CD14-positive monocyte (primary cell): Measurements from ENCODE around the gene SIX3. TPM values are rescaled to one million over a fixed set of nuclear protein-coding genes. Genes with fewer than 3 reads are reported as not detected.

Experiments
- DNase-seq, 3 donors: peaks; one replicate each; pipeline ENCODE4 v3.0.0-alpha.2; 2011 to 2022
- H2AFZ ChIP-seq: 2 replicates; pipeline ENCODE4 v1.6.0; 2012; ENCODE audit warnings: mild to moderate bottlenecking, low read depth, low read length, inconsistent platforms; ENCODE audit not compliant: insufficient read depth, poor library complexity, severe bottlenecking
- H3K27ac ChIP-seq, 2 donors: 1 replicate in 1 of 2; 2 replicates in 1 of 2; pipeline ENCODE4 v1.5.1; 2012 to 2013; ENCODE audit warnings: low read length in 2 of 2, control low read depth in 1 of 2, inconsistent platforms in 1 of 2, low read depth in 1 of 2, mild to moderate bottlenecking in 1 of 2
- H3K27me3 ChIP-seq, 2 donors: one replicate each; pipeline versions ENCODE4 v1.6.0 to v1.6.1; 2011 to 2013; ENCODE audit warnings: low read length in 2 of 2; ENCODE audit not compliant: control insufficient read depth in 2 of 2, insufficient read depth in 2 of 2
- H3K36me3 ChIP-seq, 2 donors: replicated peaks in 1 of 2; 1 replicate in 1 of 2; 2 replicates in 1 of 2; pipeline versions ENCODE4 v1.5.1 to v1.6.1; 2012 to 2013; ENCODE audit warnings: low read length in 2 of 2, control low read depth in 1 of 2, inconsistent platforms in 1 of 2, mild to moderate bottlenecking in 1 of 2; ENCODE audit not compliant: insufficient read depth in 2 of 2, control insufficient read depth in 1 of 2
- H3K4me1 ChIP-seq, 2 donors: 1 replicate in 1 of 2; 2 replicates in 1 of 2; pipeline versions ENCODE4 v1.5.1 to v1.6.1; 2012 to 2013; ENCODE audit warnings: low read length in 2 of 2, control low read depth in 1 of 2, inconsistent platforms in 1 of 2, mild to moderate bottlenecking in 1 of 2, moderate library complexity in 1 of 2; ENCODE audit not compliant: insufficient read depth in 2 of 2, control insufficient read depth in 1 of 2
- H3K4me2 ChIP-seq: replicated peaks from 2 replicates; pipeline ENCODE3; 2012; ENCODE audit warnings: low read length, moderate library complexity, mild to moderate bottlenecking; ENCODE audit not compliant: poor library complexity, severe bottlenecking; ENCODE audit errors: extremely low read depth
- H3K4me3 ChIP-seq, 3 experiments: fragments of 200-600 bp in 1 of 3; sonication (generic) in 1 of 3; replicated peaks in 1 of 3; 1 replicate in 2 of 3; 2 replicates in 1 of 3; pipeline ENCODE4 v1.5.1; 2011 to 2013; ENCODE audit warnings: low read length in 3 of 3, mild to moderate bottlenecking in 3 of 3, control low read depth in 2 of 3, low read depth in 2 of 3, inconsistent platforms in 1 of 3, moderate library complexity in 1 of 3
- H3K79me2 ChIP-seq: 2 replicates; pipeline ENCODE4 v1.6.0; 2012; ENCODE audit warnings: mild to moderate bottlenecking, control low read depth, inconsistent platforms, low read length, moderate library complexity; ENCODE audit not compliant: insufficient read depth
- H3K9ac ChIP-seq: 2 replicates; pipeline ENCODE4 v1.6.0; 2017; ENCODE audit warnings: low read length, mild to moderate bottlenecking; ENCODE audit not compliant: insufficient read depth, poor library complexity, severe bottlenecking
- H3K9me3 ChIP-seq, 2 donors: replicated peaks in 1 of 2; 1 replicate in 1 of 2; 2 replicates in 1 of 2; pipeline versions ENCODE4 v1.5.1 to v1.6.1; 2012 to 2013; ENCODE audit warnings: low read length in 2 of 2, control low read depth in 1 of 2; ENCODE audit not compliant: control insufficient read depth in 1 of 2, insufficient read depth in 1 of 2
- H4K20me1 ChIP-seq: 2 replicates; pipeline ENCODE4 v1.6.0; 2012; ENCODE audit warnings: mild to moderate bottlenecking, low read length, control low read depth, moderate library complexity; ENCODE audit not compliant: insufficient read depth
- H3K27ac Mint-ChIP-seq, 7 donors: one replicate each; pipeline ENCODE4 v1.8.0; 2020; ENCODE audit warnings: mild to moderate bottlenecking in 7 of 7, mixed read lengths in 7 of 7, moderate library complexity in 6 of 7, inconsistent platforms in 2 of 7
- H3K27me3 Mint-ChIP-seq, 3 donors: one replicate each; pipeline ENCODE4 v1.8.0; 2021 to 2022; ENCODE audit warnings: low read depth in 3 of 3, mild to moderate bottlenecking in 3 of 3, mixed read lengths in 3 of 3, moderate library complexity in 3 of 3, inconsistent platforms in 1 of 3
- H3K36me3 Mint-ChIP-seq, 2 donors: one replicate each; pipeline ENCODE4 v1.8.0; 2020; ENCODE audit warnings: mixed read lengths in 2 of 2, inconsistent platforms in 1 of 2, mild to moderate bottlenecking in 1 of 2
- H3K4me1 Mint-ChIP-seq: one replicate; pipeline ENCODE4 v1.8.0; 2020; ENCODE audit warnings: mild to moderate bottlenecking, mixed read lengths
- H3K4me3 Mint-ChIP-seq, 2 donors: one replicate each; pipeline ENCODE4 v1.8.0; 2020; ENCODE audit warnings: mild to moderate bottlenecking in 2 of 2, mixed read lengths in 2 of 2, moderate library complexity in 1 of 2
- H3K9me3 Mint-ChIP-seq, 7 donors: one replicate each; pipeline ENCODE4 v1.8.0; 2020 to 2022; ENCODE audit warnings: mixed read lengths in 7 of 7, mild to moderate bottlenecking in 6 of 7, moderate library complexity in 6 of 7, inconsistent platforms in 2 of 7
- WGBS: methylation state at CpG from one replicate; pipeline ENCODE4 v1.1.5; 2013; ENCODE audit warnings: missing lambda C conversion rate; ENCODE audit not compliant: insufficient coverage; 5-methylcytosine and 5-hydroxymethylcytosine counted together
- intact Hi-C, 2 donors: fragments of 100-400 bp; cut with micrococcal nuclease; formaldehyde crosslinking; loops; one replicate each; pipeline versions ENCODE4 v1.15.0 to v1.15.1; 2023
- polyA plus RNA-seq, 3 donors: library from polyadenylated mRNA; depleted of rRNA in 1 of 3; unstranded in 2 of 3; stranded (reverse) in 1 of 3; fragments of 300-500 nt in 2 of 3; fragments of >200 nt in 1 of 3; fragmentation: Illumina TruSeq in 2 of 3; gene quantifications; 1 replicate in 2 of 3; 2 replicates in 1 of 3; pipeline ENCODE4 v1.2.3, GENCODE V29; 2012 to 2021
- TF ChIP-seq, protein P1 (sequence below): fragments of 200-600 bp; IDR thresholded peaks from one replicate; pipeline ENCODE4 v1.8.0; 2022; ENCODE audit warnings: antibody characterized with exemption, mild to moderate bottlenecking

SIX3 gene
- polyA plus RNA-seq, 3 donors: not detected

DNA sequence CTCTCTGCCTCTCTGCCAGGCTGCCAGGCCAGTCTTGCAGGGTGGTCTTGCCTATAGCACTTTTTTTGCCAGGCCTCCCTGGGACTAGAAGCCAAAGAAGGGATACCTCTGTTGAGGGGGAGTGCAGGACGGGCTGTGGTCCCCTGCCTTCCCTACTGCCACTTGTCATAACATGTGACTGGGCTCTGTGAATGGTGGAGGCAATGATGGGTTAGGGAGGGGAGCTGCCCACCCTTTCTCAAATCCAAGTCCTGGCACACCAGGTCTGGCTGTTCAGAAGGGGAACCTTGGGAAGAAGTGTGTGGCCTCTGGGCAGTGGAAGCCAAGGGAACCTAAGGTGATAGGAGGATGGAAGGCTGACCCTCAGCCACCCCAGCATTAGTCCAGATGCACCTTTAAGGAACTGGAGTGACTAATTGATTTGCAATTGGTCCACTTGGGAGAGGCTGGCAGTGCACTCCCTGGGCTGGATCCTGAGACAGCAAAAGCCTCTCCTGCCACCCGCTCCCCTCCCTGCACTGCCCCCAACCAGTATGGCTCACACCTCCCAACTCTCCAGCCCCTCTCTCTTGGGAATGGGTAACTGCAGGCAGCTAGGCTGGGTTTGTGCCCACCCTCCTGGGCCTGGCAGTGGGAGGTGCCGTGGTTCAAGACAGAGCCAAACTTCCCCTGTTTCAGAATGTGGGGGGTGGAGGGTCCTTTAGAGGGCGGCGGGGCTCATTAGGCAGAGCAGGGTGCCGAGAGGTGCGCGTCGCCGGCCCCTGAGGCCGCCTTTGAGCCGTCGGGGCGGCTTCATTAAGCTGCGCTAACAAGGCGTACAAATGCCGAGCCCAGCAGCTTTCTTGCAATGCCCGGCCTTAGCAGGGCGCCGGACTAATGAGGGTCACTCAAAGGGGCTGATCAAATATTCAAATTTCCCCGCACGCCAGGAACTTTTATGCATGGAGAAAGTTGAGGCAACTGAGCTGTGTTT is 4.5 kb upstream of the SIX3 start:
- Histone ChIP-seq H3K4me3 (no peak overlapping the region), H3K4me2 (no peak overlapping the region), H3K9ac (no peak overlapping the region), H3K79me2 (no peaks in the 10 kb centered on the region), H3K4me1 (peaks cover 0 to 7% of the 10 kb centered on the region in 2 donors), H3K27me3 (peaks cover 82 to 98% of the 10 kb centered on the region in 2 donors), H3K27ac (no peak overlapping the region), H2AFZ (no peak overlapping the region), H3K36me3 (no peaks in the 10 kb centered on the region), H4K20me1 (no peaks in the 10 kb centered on the region), H3K9me3 (peaks cover 3 to 47% of the 10 kb centered on the region in 2 donors)
- H3K9me3 Mint-ChIP-seq: peaks cover 0 to 30% (median 10%) of the 10 kb centered on the region in 7 donors
- intact Hi-C loops: no loop called here
- peak overlapping the region in 1 of 2 donors; percentile 74 for H3K4me3 Mint-ChIP-seq
- peaks cover 20% of the 10 kb centered on the region for H3K4me1 Mint-ChIP-seq
- no peak for DNase-seq
- WGBS: 11% methylated on average over 18 of the region's 22 CpGs
- TF ChIP-seq, protein P1, sequence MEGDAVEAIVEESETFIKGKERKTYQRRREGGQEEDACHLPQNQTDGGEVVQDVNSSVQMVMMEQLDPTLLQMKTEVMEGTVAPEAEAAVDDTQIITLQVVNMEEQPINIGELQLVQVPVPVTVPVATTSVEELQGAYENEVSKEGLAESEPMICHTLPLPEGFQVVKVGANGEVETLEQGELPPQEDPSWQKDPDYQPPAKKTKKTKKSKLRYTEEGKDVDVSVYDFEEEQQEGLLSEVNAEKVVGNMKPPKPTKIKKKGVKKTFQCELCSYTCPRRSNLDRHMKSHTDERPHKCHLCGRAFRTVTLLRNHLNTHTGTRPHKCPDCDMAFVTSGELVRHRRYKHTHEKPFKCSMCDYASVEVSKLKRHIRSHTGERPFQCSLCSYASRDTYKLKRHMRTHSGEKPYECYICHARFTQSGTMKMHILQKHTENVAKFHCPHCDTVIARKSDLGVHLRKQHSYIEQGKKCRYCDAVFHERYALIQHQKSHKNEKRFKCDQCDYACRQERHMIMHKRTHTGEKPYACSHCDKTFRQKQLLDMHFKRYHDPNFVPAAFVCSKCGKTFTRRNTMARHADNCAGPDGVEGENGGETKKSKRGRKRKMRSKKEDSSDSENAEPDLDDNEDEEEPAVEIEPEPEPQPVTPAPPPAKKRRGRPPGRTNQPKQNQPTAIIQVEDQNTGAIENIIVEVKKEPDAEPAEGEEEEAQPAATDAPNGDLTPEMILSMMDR: no peak
- H3K27me3 Mint-ChIP-seq: peaks cover 91 to 100% (median 95%) of the 10 kb centered on the region in 3 donors
- H3K27ac Mint-ChIP-seq: no peak overlapping the region
- H3K36me3 Mint-ChIP-seq: peaks cover 0 to 4% of the 10 kb centered on the region in 2 donors

DNA sequence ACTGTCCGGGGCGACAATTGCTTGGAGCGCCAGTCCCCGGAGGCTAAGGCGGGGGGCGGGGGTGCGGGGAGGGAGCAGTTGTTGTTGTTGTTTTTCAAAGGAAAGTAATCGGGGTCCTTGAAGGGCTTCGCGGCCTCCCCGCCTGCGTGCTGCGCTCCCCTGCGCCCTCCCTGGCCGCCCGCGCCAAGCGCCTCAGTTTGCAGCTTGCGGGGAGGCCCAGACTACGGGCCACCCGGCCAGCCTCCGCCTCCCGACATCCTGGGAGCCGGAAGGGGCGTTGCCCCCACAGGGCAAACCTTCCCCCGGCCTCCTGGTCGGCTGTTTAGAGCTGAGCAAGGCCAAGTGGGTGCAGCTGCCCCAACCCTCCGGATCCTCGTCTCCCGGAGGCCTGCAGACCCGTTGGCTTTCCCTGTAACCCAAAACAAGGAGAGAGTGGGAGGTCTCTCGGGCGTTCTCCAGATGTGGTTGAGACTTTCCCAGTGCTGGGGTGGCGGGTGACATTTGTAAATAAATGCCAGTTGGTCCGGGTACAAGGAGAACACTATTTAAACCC is 3.7 kb upstream of the SIX3 start:
- Histone ChIP-seq H3K4me2 (no peak overlapping the region), H3K27me3 (peaks cover 77 to 98% of the 10 kb centered on the region in 2 donors), H3K79me2 (no peaks in the 10 kb centered on the region), H3K9ac (no peak overlapping the region), H3K27ac (no peak overlapping the region), H2AFZ (no peak overlapping the region), H3K36me3 (no peaks in the 10 kb centered on the region), H4K20me1 (no peaks in the 10 kb centered on the region), H3K4me3 (no peak overlapping the region), H3K4me1 (peaks cover under 1 to 12% of the 10 kb centered on the region in 2 donors), H3K9me3 (peaks cover 3 to 43% of the 10 kb centered on the region in 2 donors)
- Mint-ChIP-seq H3K4me1 (peaks cover 26% of the 10 kb centered on the region), H3K9me3 (peaks cover 0 to 36% (median 13%) of the 10 kb centered on the region in 7 donors), H3K27me3 (peaks cover 90 to 100% (median 95%) of the 10 kb centered on the region in 3 donors), H3K27ac (no peak overlapping the region), H3K4me3 (peak overlapping the region in 1 of 2 donors; percentile 78), H3K36me3 (peaks cover 0 to 4% of the 10 kb centered on the region in 2 donors)
- 6% methylated on average over 30 of the region's 35 CpGs for WGBS
- no peak for DNase-seq
- TF ChIP-seq, protein P1: no peak
- intact Hi-C loops: no loop called here
